ENCODE data around the gene KRT24. TPM values are rescaled to one million over a fixed set of nuclear protein-coding genes. Genes with fewer than 3 reads are reported as not detected.

Gene KRT24
- polyA plus RNA-seq, 5 donors, result 0.10 TPM; not detected in 4

- no peak for DNase-seq
These were observed 7.6 kb downstream of the KRT24 start for GRCh38 chr17:40695874-40696472.

DNA sequence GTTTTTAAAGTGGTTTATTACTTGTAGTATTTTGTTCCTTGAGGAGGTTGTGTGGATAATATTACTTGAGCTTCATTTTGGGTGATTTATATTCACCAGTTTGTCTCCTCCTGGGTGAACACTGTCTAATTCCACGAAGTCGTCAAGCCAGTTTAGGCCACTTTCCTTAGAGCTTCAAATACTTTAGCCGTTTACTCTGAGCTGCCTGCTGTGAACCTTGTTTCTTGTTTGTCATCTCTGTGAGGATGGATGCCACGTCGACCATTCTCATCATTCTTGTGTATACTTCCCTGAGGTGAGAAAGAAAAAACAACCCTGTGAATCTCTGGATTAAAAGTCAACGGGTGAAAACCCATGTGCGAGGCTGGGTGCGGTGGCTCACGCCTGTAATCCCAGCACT, 9.0 kb downstream of the KRT24 start:
- DNase-seq, result no peak

- no peak for DNase-seq
These were observed 16.4 kb downstream of the KRT24 start for GRCh38 chr17:40687106-40687505.

DNA sequence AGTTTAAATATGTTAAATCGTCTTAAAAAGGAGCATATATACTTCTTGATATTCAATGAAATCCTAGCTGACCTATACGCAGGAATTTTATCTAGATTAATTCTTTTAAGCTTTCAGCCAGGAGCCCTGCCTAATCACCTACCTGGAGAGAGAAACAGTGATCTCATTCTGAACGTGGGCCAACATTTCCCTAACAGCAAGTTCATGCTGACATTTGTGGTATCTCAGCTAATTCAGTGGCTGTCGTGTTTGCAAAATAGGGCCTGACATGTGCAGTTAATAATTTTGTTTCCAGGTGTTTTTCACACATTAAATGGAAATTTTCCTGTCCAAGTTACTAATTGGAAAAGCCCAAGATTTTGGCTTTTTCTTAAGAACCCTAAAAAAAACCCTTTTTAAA, 17.4 kb downstream of the KRT24 start:
- DNase-seq, result no peak

GRCh38 chr17:40680998-40681397, 22.6 kb downstream of the KRT24 start:
- no peak for DNase-seq

- no peak for DNase-seq
These were observed 24.0 kb downstream of the KRT24 start for GRCh38 chr17:40679523-40679907.

DNA sequence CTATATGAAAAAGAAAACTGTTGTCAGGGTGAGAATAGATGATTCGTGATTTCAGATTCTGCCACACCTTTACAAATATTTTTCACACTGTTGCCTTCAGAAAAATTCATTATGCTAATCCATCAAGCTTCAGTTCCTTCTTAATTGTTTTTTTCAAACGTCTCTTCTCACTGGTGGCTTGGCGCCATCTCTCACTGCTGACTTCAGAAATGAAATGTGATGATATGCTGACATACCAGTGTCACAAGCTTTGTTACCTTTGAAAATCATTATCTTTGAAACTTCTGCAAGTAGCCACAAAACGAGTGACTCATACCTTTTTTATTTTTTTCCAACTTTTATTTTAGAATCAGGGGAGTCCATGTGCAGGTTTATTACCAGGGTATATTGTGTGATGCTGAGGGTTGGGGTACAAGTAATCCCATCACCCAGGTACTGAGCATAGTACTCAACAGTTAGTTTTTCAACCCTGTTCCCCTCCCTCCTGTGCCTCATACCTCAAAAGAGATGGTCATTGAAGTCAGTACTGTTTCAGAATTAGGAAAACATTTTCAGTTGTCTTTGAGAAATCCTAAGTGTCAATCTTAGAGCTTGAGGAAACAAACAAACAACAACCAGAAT, 24.5 kb downstream of the KRT24 start:
- no peak for DNase-seq

GRCh38 chr17:40675905-40676304, 27.6 kb downstream of the KRT24 start:
- no peak for DNase-seq

- no peak for DNase-seq
These were observed 30.9 kb downstream of the KRT24 start for GRCh38 chr17:40672654-40673053.

DNA sequence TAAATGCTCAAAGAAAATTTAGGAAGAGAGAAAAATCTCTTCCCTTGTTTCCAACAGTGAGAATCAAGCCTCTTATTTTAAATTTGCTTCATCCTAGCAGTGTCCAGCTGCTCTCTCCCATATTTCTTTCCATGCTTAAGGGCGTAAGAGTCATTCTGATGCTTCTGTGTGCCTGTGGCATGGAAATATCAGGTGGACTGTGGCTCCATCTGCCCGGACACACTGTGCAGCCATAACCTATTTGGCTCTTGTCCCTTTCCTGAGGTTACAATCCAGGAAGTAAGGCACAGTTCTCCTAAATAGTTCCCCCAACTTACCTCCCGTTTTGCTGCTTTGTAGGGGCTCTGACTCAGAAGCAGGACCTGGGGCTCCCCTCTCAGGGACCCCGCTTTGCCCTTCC, 32.3 kb downstream of the KRT24 start:
- no peak for DNase-seq

DNA sequence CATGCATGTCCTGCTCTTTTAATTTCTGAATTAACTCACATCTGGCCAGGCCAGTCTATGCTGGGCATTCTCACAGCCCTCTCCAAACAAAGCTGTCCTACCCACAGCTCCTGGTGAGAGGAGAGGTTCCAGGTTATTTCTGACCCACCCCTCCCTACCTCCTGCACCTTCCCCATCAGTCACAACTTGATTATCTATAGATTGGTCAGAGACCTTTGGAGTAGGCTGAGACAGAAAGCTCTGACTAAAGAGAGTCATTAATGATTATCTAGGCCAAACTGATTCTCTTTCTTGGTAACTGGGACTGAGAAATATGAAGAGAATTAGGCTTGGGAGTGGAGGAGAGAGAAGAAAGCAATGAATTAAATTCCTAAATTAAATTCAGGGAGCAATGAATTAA, 37.2 kb downstream of the KRT24 start:
- no peak for DNase-seq

- no peak for DNase-seq
These were observed 38.8 kb downstream of the KRT24 start, which contains the start of gene KRT222 for GRCh38 chr17:40664582-40665333. KRT222 (minus strand) TSS chr17:40665177; CDS start chr17:40665099, 78 bp downstream.

DNA sequence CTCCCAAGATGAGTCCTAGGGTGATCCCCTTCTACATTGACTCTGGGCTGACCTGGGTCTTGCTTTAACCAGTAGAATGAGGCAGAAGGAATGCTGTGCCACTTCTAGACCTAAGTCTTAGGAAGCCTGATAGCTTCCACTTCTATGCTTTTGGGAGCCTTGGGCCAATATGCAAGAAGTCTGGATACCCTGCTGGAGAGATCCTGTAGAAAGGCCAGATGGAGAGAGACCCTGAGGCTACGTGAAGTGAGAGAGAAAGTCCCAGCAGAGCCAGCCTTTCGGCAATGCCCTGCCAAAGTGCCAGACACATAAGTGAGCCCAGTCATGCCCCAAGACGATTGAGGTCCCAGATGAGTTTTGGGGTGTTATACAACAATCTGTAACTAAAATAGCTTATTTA, 40.3 kb downstream of the KRT24 start:
- DNase-seq, result no peak

GRCh38 chr17:40659911-40660310, 43.6 kb downstream of the KRT24 start:
- DNase-seq, result no peak

DNA sequence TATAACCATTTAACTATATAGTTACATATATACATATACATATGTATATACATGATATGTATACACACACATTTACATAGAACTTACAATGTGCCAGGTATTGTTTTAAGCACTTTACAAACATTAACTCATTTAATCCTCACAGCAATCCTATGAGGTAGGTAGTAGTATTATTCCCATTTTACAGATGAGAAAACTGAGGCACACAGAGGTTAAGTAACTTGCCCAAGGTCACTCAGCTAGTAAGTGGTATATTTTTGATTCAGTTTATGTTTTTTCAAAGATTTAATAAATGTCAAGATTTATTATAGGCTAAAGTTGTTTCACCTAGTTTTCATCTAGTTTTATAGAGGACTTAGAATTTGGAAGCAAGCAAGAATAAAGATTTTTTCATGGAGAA, 45.2 kb downstream of the KRT24 start:
- DNase-seq, result no peak

DNA sequence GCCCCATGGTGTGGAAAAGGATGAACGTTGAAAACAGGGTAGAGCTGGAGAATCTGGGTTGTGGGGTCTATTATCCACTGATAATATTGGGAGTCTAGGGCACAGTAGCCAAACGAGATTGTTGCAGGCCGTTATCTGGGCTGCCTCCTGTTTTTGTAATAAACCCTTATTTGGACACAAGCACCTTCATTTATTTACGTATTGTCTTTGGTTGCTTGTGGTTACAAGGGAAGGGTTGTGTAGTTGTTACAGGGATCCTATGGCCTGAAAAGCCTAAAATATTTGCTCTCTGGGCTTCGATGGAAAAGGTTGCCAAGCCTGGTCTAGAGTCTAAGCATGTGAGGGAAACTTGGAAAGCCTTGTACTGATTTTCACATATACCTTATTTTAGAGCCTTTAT, 51.6 kb downstream of the KRT24 start:
- DNase-seq, result no peak

DNA sequence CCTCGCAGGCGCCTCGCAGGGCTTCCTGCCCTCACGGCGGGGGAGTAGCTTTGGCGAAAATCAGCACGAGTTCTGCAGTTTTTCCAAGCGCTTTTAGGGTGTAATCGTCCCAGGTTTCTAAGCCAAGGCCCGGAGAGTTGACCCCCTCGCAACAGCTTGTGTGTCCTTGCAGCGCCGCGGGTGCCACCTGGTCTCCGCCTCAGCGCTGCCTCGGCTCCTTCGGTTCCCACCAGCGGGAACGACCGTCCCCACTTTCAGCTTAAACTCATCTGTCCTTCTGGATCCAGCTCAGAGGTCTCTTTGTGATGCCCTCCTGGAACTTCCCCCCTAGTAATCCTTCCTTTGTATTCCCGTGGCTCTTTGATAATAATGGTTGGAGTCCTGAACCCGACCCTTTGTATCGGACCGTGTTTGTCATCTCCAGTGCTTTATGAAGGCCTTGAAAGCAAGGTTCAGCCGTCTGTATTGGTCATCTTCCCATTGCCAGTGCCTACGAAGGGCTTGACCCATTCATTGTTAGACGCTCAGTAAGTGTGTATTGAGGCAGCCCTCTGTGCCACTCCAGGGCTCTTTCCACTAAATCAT, 55.1 kb downstream of the KRT24 start:
- no peak for DNase-seq

Other genes starting within 250 kb of the KRT24 start
- under 1 TPM; 0.05 to 0.28 (median 0.20) TPM for gene TNS4, start 202.1 kb downstream of the KRT24 start, polyA plus RNA-seq (ENCODE audit: insufficient read depth in 1 of 5, insufficient read length in 5 of 5, low replicate concordance in 1 of 5)
- gene CCR7, start 138.3 kb downstream of the KRT24 start, polyA plus RNA-seq (ENCODE audit: insufficient read depth in 1 of 5, insufficient read length in 5 of 5, low replicate concordance in 1 of 5), result under 1 TPM; 0.37 to 0.76 (median 0.59) TPM
- 100 to 1,000 TPM; 223 to 279 (median 246) TPM for gene SMARCE1, start 55.9 kb downstream of the KRT24 start, polyA plus RNA-seq (ENCODE audit: insufficient read depth in 1 of 5, insufficient read length in 5 of 5, low replicate concordance in 1 of 5)
- gene KRT222, start 38.6 kb downstream of the KRT24 start, polyA plus RNA-seq (ENCODE audit: insufficient read depth in 1 of 5, insufficient read length in 5 of 5, low replicate concordance in 1 of 5), result under 1 TPM; 0.33 to 0.80 (median 0.36) TPM
- gene KRT25, start 51.6 kb upstream of the KRT24 start, polyA plus RNA-seq (ENCODE audit: insufficient read depth in 1 of 5, insufficient read length in 5 of 5, low replicate concordance in 1 of 5), result not detected
- gene KRT26, start 68.4 kb upstream of the KRT24 start, polyA plus RNA-seq (ENCODE audit: insufficient read depth in 1 of 5, insufficient read length in 5 of 5, low replicate concordance in 1 of 5), result not detected
- under 1 TPM in 4 of 5 donors, not detected in 1; 0.10 to 0.43 (median 0.34) TPM for gene KRT27, start 78.8 kb upstream of the KRT24 start, polyA plus RNA-seq (ENCODE audit: insufficient read depth in 1 of 5, insufficient read length in 5 of 5, low replicate concordance in 1 of 5)
- gene KRT28, start 96.2 kb upstream of the KRT24 start, polyA plus RNA-seq (ENCODE audit: insufficient read depth in 1 of 5, insufficient read length in 5 of 5, low replicate concordance in 1 of 5), result not detected
- 10 to 100 TPM; 27.5 to 58.8 (median 45.4) TPM for gene KRT10, start 118.9 kb upstream of the KRT24 start, polyA plus RNA-seq (ENCODE audit: insufficient read depth in 1 of 5, insufficient read length in 5 of 5, low replicate concordance in 1 of 5)
- gene KRT12, start 163.5 kb upstream of the KRT24 start, polyA plus RNA-seq (ENCODE audit: insufficient read depth in 1 of 5, insufficient read length in 5 of 5, low replicate concordance in 1 of 5), result under 1 TPM in 3 of 5 donors, not detected in 2; 0.06 to 0.14 (median 0.13) TPM
- gene KRT20, start 181.5 kb upstream of the KRT24 start, polyA plus RNA-seq (ENCODE audit: insufficient read depth in 1 of 5, insufficient read length in 5 of 5, low replicate concordance in 1 of 5), result not detected
- under 1 TPM in 3 of 5 donors, not detected in 2; 0.18 to 0.35 (median 0.21) TPM for gene KRT23, start 233.9 kb upstream of the KRT24 start, polyA plus RNA-seq (ENCODE audit: insufficient read depth in 1 of 5, insufficient read length in 5 of 5, low replicate concordance in 1 of 5)

Data from right lung (tissue), 5 donors.